Left renal cortex interstitium (tissue), 4 donors: ENCODE measurements around the gene BCL10. TPM values are rescaled to one million over a fixed set of nuclear protein-coding genes. Genes with fewer than 3 reads are reported as not detected.

ENCODE experiments used
- DNase-seq, 4 donors: peaks; one replicate each; pipeline ENCODE4 v3.0.0-alpha.2; 2013; ENCODE audit warnings: low read depth in 4 of 4, low spot score in 2 of 4, missing footprints in 1 of 4
- polyA plus RNA-seq, 4 donors: library from polyadenylated mRNA; unstranded; fragments of 120-200 nt; gene quantifications; one replicate each; pipeline ENCODE4 v1.2.1, GENCODE V29; 2013; ENCODE audit not compliant: insufficient read length in 4 of 4

BCL10 gene
- 10 to 100 TPM; 21.4 to 23.6 (median 22.9) TPM for polyA plus RNA-seq

- DNase-seq = peak; percentile 86 to 96 (median 93)
These were observed at the start of gene BCL10 for GRCh38 chr1:85276215-85276977. Gene BCL10 (minus strand): TSS chr1:85276632. CDS start chr1:85276352, 280 bp downstream.

DNA sequence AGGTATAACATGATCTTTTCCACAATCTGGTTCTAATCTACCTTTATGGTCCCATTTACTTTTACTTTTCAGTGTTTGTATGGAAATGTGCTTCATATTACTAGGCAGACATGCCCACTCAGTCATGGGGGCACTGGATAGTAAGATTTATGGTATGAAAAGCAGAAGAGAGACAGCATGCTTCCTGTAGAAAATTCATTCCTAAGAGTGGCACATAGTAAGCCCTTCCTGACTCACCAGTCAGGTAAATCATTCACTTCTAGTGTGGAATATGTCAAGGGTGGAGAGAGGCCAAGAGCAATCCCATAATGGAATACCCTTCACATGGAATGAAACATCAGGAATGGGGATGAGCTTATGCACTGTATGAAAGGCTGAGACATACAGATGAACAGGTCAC, 49.5 kb upstream of the BCL10 start:
- no peak for DNase-seq

DNA sequence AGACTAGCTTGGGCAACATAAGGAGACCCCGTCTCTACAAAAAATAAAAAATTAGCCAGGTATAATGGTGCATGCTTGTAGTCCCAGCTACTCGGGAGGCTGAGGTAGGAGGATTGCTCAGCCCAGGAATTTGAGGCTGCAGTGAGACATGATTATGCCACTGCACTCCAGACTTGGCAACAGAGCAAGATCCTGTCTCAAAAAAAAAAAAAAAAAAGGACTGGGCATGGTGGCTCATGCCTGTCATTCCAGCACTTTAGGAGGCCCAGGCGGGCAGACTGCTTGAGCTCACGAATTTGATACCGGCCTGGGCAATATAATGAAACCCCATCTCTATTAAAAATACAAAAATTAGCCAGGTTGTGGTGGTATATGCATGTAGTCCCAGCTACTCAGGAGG, 47.3 kb upstream of the BCL10 start:
- no peak for DNase-seq

- DNase-seq = no peak
These were observed 46.2 kb upstream of the BCL10 start for GRCh38 chr1:85322655-85323054.

GRCh38 chr1:85321237-85321964, 45.0 kb upstream of the BCL10 start:
- DNase-seq = no peak

DNA sequence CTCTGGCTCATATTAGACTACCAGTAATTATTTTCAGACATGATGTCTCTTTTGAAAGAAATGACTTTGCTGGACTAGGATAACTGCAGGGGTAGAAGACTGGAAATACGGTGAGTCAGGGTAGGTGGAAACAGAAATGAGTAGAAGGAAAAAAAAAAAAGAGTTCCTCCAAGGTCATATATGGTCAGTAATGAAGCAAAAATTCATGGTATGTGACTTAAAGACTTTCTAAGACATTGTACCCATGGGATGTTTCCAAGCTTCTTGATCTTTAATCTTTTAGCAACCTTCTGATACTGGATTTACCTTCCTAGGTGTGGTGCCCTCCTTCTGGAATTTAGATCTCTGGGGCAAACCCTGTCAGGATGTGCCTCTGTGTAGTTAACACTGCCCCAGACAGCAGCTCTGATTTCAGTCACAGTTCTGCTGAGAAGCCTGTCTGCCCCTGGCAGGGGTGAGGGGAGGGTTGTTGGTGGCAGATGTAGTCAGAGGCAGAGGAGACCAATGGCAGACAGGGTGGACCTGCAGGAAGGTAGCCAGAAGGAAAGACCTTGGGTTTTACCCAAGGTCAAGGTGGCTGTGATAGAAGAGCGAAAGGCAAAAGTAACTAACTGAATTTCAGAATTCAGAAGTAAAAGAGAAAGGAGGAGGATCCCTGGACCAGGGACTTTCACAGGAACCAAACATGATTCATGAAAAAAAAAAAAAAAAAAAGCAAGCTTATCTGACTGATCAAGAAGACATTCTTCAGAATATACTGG, 44.1 kb upstream of the BCL10 start:
- DNase-seq = no peak

DNA sequence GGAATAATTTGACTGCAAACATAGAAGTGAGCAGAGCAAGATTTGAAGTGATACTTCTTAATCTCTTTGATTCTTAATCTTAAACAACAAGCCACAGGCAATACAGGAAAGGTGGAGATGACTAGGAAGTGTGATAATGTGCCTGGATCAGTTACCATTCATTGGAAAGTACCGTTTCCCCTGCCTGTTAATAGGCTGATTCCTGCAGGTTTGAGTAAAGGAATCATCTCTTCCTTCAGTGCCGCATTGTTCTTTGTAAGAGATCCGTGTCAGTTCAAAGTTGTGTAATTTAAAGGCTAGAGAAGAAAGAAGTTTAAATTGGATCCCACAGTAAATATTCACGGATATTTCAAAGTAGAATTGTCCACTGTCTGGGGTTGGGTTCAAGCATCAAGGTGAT, 43.5 kb upstream of the BCL10 start:
- no peak for DNase-seq

- DNase-seq = no peak
These were observed 43.1 kb upstream of the BCL10 start for GRCh38 chr1:85319491-85319890.

GRCh38 chr1:85318217-85318616, 41.8 kb upstream of the BCL10 start:
- no peak for DNase-seq

- DNase-seq = no peak
These were observed 41.1 kb upstream of the BCL10 start for GRCh38 chr1:85317560-85317959.

DNA sequence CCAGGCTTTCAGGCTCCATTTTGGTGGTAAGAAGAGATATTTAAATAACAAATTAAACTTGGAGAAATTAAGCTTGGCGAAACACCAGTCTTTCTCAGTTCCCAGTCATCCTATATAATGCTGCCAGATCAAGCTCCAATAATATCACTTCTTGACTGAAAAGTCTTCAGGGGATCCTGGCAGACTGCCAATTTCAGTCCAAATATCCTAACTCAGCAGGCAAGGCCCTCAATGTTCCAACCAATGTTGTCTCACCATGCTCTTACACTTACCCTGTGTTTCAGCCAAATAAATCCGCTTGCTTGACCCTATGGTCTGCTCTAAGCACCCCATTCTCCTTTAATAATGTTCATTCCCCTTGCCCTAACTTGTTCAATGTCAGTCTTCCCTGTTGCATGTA, 39.9 kb upstream of the BCL10 start:
- DNase-seq = no peak

DNA sequence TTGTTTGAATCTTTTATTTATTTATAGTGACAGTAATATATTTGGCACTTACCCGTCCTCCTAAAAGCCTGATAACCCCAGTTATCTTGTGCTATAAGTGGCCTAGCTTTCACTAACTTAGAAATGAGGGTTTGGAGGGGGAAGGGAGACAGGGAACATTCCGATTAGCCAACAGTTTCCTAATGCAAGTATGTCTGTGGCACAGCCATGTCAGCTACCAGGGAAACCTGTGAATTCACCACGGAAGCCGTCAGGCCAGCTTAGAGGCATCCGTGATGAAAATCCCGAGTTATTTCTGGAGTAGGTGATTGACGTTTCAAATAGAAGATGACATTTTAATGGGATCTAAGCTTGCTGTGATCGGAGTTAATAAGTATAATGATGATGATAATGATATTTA, 39.4 kb upstream of the BCL10 start:
- no peak for DNase-seq

DNA sequence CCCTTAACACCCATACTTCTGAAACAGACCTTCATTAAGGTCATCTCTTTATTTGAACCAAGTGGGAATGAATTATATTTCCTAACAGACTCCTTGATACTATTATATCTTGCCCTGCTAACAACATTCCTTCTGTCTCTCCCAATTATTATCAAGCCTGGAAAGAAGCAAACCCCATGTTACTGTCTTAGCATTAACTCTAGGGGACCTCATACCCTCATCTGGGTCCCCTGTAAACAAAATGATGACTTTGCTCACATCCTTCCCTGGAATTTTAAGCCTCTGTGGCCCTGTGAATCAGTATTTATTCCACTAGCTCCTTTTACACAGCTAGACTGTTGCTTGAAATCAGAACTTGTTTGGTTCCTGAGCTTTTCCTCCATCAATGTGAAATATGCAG, 38.3 kb upstream of the BCL10 start:
- no peak for DNase-seq

GRCh38 chr1:85313888-85314696, 37.7 kb upstream of the BCL10 start:
- DNase-seq = no peak

DNA sequence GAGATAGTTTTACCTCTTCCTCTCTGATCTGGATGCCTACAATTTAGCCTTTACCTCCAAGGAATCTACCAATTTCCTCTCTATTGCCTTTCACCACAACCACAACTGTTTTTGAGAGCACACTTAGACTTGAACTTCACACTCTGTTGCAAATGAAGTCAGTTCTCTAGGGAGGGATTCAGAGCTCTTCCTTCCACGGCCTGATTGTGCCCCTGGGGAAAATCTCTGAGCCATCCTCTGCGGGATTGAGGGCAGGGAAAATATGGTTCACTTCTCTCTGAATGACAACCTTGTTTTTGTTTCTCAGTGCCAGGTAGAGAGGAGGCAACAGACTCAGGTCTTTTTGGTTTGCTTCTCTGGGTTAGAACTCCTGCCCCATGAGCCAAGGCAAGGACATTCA, 35.4 kb upstream of the BCL10 start:
- DNase-seq = no peak

DNA sequence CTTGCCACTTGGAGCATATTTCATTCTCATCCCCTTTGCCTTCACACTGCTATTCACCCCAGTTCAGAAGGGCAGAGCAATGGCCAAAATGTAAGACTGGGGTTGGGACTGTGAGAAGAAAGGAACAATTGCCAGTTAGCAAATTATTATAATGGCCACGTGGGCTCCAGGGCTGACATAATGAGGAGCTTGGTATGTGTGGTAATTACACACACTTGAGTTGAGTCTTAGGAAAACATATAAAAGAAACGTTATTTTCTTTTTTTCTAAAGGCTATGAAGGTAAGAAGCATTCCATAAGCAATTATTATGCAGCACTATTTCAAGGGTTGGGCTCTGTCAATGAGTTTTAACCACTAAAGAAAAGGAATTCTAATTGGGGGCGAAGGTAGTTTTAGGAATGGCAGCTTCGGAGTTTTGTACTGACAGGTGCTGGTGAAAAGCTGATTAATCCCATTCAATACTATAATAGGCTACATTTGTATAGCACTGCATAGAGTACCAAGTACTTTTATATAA, 32.5 kb upstream of the BCL10 start:
- DNase-seq = no peak

GRCh38 chr1:85307987-85308832, 31.8 kb upstream of the BCL10 start:
- DNase-seq = peak in 3 of 4 donors; percentile 68 to 83 (median 80)

DNA sequence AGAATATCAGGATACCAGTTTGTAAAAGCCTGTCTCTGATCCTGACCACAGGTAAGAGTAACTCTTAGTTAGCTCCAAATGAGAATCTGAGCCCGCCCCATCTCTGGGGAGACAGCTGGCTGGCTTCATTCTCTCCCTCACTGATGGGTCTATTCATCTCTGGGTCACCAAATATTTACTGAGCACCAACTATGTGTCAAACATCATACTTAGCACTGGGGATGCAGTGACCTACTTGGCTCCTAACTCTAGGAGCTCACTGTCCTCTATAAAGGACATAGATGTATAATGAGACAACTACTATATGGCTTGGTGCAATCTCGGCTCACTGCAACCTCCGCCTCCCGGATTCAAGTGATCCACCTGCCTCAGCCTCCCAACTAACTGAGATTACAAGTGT, 29.8 kb upstream of the BCL10 start:
- no peak for DNase-seq

- DNase-seq = no peak
These were observed 27.2 kb upstream of the BCL10 start for GRCh38 chr1:85303440-85304162.
